ENCODE data around the gene CDC23.
"Not testable (repeated sequence)": the region's sequence is repeated elsewhere in the genome, so short reads cannot be mapped to it uniquely, and the experiment has no call there.

CDC23 gene

DNA sequence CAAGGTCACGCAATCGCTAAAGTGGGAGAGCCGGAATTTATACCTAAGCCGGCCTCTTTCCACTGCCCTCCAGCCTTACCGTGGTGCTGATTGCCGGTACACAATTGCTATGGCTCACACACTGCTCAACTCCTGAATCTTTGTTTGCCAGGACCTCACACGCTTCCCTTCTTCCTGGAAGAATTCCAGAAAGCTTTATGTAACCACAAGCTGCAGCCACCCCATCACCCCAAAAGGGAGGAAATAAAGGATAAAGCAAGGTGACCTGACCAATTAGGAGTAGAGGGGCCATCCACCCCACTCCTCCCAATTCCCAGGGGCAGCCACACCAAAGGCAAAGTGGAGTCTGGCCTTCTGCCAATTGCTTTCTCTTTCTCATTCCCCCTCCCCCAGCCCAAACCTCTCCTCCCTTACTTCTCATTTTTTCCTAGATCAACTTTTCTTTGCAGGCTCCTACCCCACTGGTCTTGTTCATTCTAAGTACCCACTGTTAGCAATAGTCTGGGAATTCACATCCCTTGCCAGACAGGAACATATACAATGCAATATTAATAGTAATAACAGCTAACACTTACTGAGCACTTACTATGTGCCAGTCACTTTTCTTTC lies 18.0 kb upstream of the CDC23 start:
- H3K9me3 Mint-ChIP-seq: peaks cover 4% of the 10 kb centered on the region
- H3K4me3 Mint-ChIP-seq: no peak overlapping the region
- ATAC-seq (no peak), DNase-seq (no peak)
- no peak overlapping the region for H3K27ac Mint-ChIP-seq
- peaks cover under 1% of the 10 kb centered on the region for H3K36me3 Mint-ChIP-seq (ENCODE audit: low read depth)
- peaks cover 17% of the 10 kb centered on the region for H3K27me3 Mint-ChIP-seq
- no peaks in the 10 kb centered on the region for H3K4me1 Mint-ChIP-seq

DNA sequence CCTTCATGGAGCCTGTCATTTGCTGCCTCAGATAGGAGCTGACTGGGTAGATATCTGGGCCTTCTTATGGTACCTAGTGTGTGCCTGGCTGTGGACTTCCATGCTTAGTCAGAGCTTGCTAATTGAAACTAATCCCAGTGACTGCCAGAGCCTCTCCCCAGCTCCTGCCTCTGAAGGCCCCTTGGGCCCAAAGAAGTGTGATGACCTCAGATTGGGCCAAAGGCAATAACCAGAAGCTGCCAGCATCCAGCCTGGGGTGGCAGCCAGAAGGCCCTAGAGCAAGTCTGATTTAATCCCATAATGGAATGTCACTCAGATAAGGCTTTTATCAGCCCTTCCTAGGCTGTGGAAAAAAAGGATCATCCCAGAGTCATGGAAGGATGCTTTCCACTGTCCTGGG lies 17.1 kb upstream of the CDC23 start:
- Mint-ChIP-seq H3K27me3 (peaks cover 16% of the 10 kb centered on the region), H3K9me3 (peaks cover 9% of the 10 kb centered on the region), H3K4me1 (no peaks in the 10 kb centered on the region), H3K27ac (no peak overlapping the region), H3K36me3 (ENCODE audit: low read depth) (peaks cover 2% of the 10 kb centered on the region), H3K4me3 (no peak overlapping the region)
- ATAC-seq: no peak
- no peak for DNase-seq

DNA sequence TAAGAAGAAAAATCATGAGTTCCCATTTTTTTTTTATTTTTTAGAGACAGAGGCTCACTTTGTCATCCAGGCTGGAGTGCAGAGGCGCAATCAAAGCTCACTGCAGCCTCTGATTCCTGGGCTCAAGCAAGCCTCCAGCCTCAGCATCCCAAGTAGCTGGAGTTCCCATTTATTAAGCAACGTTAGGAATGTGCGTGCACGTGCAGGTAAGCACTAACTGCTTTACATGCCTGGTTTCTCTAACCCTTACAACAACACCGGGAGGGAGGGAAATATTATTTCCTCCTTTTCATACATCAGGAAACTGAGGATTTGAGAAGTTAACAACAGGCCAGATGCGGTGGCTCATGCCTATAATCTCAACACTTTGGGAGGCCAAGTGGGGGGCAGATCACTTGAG lies 16.3 kb upstream of the CDC23 start:
- DNase-seq (no peak), ATAC-seq (no peak)
- Mint-ChIP-seq H3K9me3 (peaks cover 9% of the 10 kb centered on the region), H3K36me3 (ENCODE audit: low read depth) (peaks cover 2% of the 10 kb centered on the region), H3K27me3 (peaks cover 14% of the 10 kb centered on the region), H3K27ac (no peak overlapping the region), H3K4me1 (no peaks in the 10 kb centered on the region), H3K4me3 (no peak overlapping the region)

DNA sequence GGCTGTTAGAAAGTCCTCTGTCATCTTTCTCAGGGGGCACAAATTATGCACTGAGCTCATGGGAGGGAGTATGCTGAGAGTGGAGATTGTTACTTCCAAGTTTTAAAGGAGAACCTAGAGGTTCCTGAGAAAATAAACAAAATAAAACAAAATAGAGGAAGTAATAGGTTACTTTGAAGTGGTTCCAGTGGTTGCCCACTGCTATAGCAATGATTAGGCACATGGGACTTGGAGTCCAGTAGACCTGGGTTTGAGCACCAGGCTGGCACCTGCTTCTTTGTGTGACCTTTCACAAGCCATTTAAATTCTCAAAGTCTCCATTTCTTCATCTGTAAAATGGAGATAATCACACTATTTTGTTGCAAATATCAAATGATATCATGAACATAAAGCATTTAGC lies 13.8 kb upstream of the CDC23 start:
- peaks cover 2% of the 10 kb centered on the region for H3K36me3 Mint-ChIP-seq (ENCODE audit: low read depth)
- ATAC-seq: no peak
- H3K27me3 Mint-ChIP-seq: peaks cover 19% of the 10 kb centered on the region
- peaks cover 5% of the 10 kb centered on the region for H3K4me1 Mint-ChIP-seq
- H3K9me3 Mint-ChIP-seq: peaks cover 9% of the 10 kb centered on the region
- H3K4me3 Mint-ChIP-seq: no peak overlapping the region
- no peak for DNase-seq
- H3K27ac Mint-ChIP-seq: no peak overlapping the region

DNA sequence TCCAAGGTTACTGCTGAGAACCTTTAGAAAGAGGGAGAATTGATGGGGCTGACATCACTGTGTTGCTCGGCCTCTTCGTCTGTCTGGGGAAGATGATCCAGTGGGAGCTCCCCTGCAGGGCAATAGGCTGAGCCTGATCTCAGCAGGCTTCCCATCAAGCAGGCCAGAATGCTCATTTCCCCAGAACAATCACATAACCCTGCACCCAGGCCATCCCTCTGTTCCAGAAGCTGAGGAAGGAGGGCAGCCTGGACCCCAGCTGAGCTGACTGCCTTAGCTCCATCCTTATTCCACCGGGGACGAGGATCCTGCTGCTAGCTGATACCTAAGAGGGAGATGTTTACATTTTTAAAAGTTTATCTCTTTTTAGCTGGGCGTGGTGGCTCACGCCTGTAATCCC lies 11.6 kb upstream of the CDC23 start:
- Mint-ChIP-seq H3K4me1 (peaks cover 5% of the 10 kb centered on the region), H3K4me3 (no peak overlapping the region), H3K9me3 (peaks cover 9% of the 10 kb centered on the region), H3K27ac (no peak overlapping the region), H3K36me3 (ENCODE audit: low read depth) (peaks cover 2% of the 10 kb centered on the region), H3K27me3 (peaks cover 14% of the 10 kb centered on the region)
- DNase-seq: no peak
- no peak for ATAC-seq

DNA sequence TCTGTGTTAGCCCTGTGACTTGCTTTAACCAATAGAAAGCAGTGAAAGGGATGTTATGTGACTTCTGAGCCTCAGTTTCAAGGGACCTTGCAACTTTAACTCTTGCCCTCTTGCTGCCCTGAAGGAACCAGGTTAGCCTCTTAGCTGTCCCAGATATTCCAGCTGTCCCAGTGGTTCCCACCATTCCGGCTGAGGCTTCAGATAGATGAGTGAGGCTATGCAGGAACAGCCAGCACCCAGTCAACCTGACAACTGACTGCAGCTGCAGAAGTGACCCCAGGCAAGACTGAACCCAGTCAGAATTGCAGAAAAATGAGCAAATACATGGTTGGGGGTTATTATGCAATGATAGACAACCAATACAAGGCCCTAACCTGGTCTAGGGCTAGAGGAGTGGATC lies 10.4 kb upstream of the CDC23 start:
- no peak overlapping the region for H3K4me3 Mint-ChIP-seq
- H3K27me3 Mint-ChIP-seq: peaks cover 18% of the 10 kb centered on the region
- peaks cover 5% of the 10 kb centered on the region for H3K4me1 Mint-ChIP-seq
- H3K9me3 Mint-ChIP-seq: peaks cover 9% of the 10 kb centered on the region
- no peak overlapping the region for H3K27ac Mint-ChIP-seq
- DNase-seq: no peak
- no peak for ATAC-seq
- peaks cover 2% of the 10 kb centered on the region for H3K36me3 Mint-ChIP-seq (ENCODE audit: low read depth)

DNA sequence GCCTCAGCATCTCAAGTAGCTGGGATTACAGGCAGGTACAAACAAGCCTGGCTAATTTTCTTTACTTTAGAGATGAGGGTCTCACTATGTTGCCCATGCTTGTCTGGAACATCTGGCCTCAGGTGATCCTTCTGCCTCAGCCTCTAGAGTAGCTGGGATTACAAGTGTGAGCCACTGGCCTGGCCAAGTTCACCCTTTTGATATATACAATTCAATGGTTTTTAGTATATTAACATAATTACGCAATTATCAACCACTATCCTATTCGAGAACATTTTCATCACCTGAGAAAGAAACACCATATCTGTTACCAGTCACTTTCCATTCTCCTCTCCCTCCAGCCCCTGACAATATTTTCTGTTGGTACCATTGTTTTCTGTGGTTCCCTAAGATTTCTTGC lies 3.7 kb upstream of the CDC23 start:
- H3K36me3 Mint-ChIP-seq (ENCODE audit: low read depth): peaks cover 3% of the 10 kb centered on the region
- peaks cover 9% of the 10 kb centered on the region for H3K27me3 Mint-ChIP-seq
- H3K27ac Mint-ChIP-seq: no peak overlapping the region
- no peak overlapping the region for H3K4me3 Mint-ChIP-seq
- ATAC-seq: no peak
- no peaks in the 10 kb centered on the region for H3K9me3 Mint-ChIP-seq
- H3K4me1 Mint-ChIP-seq: peaks cover 16% of the 10 kb centered on the region
- DNase-seq: no peak

DNA sequence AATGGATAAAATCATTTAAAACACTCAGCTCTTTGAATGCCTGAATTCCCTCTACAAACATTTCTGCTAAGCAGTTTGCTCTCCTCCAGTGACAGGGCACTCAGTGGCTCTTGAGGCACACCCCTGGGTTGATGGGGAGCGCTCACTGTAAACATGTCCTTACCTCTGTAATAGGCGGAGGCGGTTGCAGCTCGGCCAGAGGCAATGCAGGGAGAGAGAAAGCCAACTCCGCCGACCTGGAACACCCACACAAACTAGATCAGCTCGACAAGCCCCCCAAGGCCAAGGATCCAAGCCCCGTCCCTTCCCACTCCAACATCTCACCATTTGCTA lies 329 bp downstream of the CDC23 start:
- Mint-ChIP-seq H3K4me1 (peaks cover 26% of the 10 kb centered on the region), H3K36me3 (ENCODE audit: low read depth) (peaks cover 3% of the 10 kb centered on the region), H3K9me3 (no peaks in the 10 kb centered on the region), H3K27me3 (no peaks in the 10 kb centered on the region), H3K27ac (peak overlapping the region; percentile 93), H3K4me3 (peak overlapping the region; percentile 97)
- ATAC-seq (peak; percentile 30), DNase-seq (no peak)

DNA sequence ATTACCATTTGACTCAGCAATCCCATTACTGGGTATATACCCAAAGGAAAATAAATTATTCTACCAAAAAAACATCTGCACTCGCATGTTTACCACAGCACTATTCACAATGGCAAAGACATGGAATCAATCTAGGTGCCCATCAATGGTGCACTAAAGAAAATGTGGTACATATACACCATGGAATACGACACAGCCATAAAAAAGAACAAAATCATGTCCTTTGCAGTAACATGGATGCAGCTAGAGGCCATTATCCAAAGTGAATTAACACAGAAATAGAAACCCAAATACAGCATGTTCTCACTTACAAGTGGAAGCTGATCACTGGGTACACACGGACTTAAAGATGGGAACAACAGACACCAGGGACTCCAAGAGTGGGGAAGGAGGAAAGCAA lies 2.1 kb downstream of the CDC23 start:
- ATAC-seq (no peak), DNase-seq (no peak)
- H3K27ac Mint-ChIP-seq: no peak overlapping the region
- H3K4me1 Mint-ChIP-seq: peaks cover 26% of the 10 kb centered on the region
- no peaks in the 10 kb centered on the region for H3K9me3 Mint-ChIP-seq
- H3K36me3 Mint-ChIP-seq (ENCODE audit: low read depth): peaks cover 3% of the 10 kb centered on the region
- no peaks in the 10 kb centered on the region for H3K27me3 Mint-ChIP-seq
- peak overlapping the region; percentile 9 for H3K4me3 Mint-ChIP-seq

DNA sequence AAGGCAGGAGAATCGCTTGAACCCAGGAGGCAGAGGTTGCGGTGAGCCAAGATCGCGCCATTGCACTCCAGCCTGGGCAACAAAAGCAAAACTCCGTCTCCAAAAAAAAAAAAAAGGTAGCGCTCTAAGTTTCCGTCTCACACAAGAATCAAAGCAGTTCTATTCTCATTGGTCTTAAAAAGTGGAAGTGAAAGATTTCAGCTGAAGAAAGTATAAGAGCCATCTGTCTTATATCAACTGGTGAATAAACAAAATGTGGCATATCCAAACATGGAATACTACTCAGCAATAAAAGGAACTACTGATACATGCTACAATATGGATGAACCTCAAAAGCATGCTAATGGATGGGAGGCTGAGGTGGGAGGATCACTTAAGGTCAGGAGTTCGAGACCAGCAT lies 19.3 kb downstream of the CDC23 start:
- H3K4me3 Mint-ChIP-seq: not testable (repeated sequence)

DNA sequence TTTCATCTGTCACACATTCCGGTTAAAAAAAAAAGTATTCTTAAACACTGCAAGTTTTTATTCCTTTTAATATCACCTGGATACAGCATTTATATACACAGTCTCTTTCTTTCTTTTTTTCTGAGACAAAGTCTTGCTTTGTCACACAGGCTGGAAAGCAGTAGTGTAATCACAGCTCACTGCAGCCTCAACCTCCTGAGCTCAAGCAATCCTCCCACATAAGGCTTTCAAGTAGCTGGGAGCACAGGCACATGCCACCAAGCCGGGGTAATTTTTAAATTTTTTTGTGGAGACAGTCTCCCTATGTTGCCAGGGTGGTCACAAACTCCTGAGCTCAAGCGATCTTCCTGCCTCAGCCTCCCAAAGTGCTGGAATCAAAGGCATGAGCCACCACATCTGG lies 20.3 kb downstream of the CDC23 start:
- peaks cover 40% of the 10 kb centered on the region for H3K36me3 Mint-ChIP-seq (ENCODE audit: low read depth)
- H3K4me3 Mint-ChIP-seq: no peak overlapping the region
- no peak for DNase-seq
- H3K27ac Mint-ChIP-seq: no peak overlapping the region
- H3K9me3 Mint-ChIP-seq: no peaks in the 10 kb centered on the region
- H3K27me3 Mint-ChIP-seq: no peaks in the 10 kb centered on the region
- ATAC-seq: no peak
- H3K4me1 Mint-ChIP-seq: no peaks in the 10 kb centered on the region

More for the DNA sequence above, 19.3 kb downstream of the CDC23 start:
- not testable (repeated sequence) for H3K27ac Mint-ChIP-seq, DNase-seq, H3K4me1 Mint-ChIP-seq, ATAC-seq, H3K9me3 Mint-ChIP-seq, H3K27me3 Mint-ChIP-seq
- peaks cover 35% of the 10 kb centered on the region for H3K36me3 Mint-ChIP-seq (ENCODE audit: low read depth)

DNA sequence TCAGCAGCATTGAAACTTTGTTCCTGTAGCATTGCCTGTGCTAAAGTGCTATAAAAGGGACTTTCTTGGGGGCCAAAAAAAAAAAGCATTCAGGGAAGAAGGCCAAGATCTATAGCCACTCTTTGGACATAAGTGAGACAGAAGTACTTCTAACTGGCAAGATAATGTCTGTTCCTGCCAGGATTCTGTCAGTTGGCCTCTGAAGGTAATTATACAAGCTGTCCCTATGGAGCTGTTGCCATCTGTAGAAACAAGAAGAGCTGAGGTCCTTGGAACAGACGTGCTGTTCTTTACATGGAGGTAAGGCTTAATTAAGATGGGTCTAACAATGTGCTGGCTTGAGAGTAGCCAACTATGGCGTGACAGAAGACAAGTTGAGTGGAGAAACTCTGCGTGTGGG lies 24.5 kb downstream of the CDC23 start:
- no peaks in the 10 kb centered on the region for H3K4me1 Mint-ChIP-seq
- no peak overlapping the region for H3K4me3 Mint-ChIP-seq
- no peak overlapping the region for H3K27ac Mint-ChIP-seq
- DNase-seq (no peak), ATAC-seq (no peak)
- H3K27me3 Mint-ChIP-seq: no peaks in the 10 kb centered on the region
- H3K9me3 Mint-ChIP-seq: no peaks in the 10 kb centered on the region
- H3K36me3 Mint-ChIP-seq (ENCODE audit: low read depth): peaks cover 59% of the 10 kb centered on the region

DNA sequence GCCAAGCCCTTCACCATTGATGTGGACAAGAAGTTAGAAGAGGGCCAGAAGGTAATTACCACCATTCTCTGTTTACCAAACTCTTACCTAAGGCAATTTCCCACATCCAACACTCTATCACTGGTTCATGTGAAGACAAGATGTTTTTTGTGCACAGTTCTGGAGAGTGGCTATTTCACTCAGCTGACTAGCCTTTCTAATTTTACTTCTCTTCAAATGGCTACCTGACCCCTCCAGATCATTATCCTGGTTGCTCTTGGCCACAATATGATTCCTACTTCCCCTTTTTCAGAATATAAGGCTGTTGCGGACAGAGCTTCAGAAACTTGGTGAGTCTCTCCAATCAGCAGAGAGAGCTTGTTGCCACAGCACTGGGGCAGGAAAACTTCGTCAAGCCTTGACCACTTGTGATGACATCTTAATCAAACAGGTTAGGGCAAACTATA lies 27.1 kb downstream of the CDC23 start:
- Mint-ChIP-seq H3K36me3 (ENCODE audit: low read depth) (peaks cover 68% of the 10 kb centered on the region), H3K27me3 (no peaks in the 10 kb centered on the region), H3K4me3 (no peak overlapping the region), H3K4me1 (no peaks in the 10 kb centered on the region), H3K27ac (no peak overlapping the region), H3K9me3 (no peaks in the 10 kb centered on the region)
- DNase-seq (no peak), ATAC-seq (no peak)

DNA sequence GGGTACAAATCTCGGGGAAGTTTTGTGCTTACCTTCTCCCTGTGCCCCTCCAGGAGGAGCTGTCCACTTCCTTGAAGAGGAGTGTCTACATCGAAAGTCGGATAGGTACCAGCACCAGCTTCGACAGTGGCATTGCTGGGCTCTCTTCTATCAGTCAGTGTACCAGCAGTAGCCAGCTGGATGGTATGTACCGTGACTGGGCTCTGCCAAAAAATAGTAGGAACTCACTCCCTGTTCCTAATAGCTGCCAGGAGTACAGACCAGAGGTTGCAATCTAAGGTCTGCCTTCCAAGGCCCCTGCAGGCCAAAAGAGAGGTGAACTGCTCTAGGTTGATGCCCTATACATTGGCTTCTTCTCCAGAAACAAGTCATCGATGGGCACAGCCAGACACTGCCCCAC lies 30.3 kb downstream of the CDC23 start:
- DNase-seq (no peak), ATAC-seq (no peak)
- H3K4me1 Mint-ChIP-seq: peaks cover 5% of the 10 kb centered on the region
- H3K9me3 Mint-ChIP-seq: no peaks in the 10 kb centered on the region
- H3K27ac Mint-ChIP-seq: no peak overlapping the region
- H3K4me3 Mint-ChIP-seq: no peak overlapping the region
- peaks cover 55% of the 10 kb centered on the region for H3K36me3 Mint-ChIP-seq (ENCODE audit: low read depth)
- no peaks in the 10 kb centered on the region for H3K27me3 Mint-ChIP-seq

DNA sequence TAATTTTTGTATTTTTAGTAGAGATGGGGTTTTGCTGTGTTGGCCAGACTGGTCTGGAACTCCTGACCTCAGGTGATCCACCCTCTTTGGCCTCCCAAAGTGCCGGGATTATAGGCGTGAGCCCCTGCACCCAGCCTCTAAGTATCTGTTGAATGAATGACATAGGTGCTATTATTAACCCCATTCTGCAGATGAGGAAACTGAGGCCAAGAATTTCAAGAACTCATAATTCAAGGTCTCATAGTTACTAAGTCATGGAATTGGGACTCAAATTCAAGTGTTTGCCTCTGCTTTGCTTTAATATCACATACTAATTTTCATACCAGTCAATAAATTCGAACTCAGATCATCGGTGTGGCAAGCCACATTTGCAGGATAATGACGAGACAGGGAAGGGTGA lies 32.3 kb downstream of the CDC23 start:
- ATAC-seq (no peak), DNase-seq (no peak)
- Mint-ChIP-seq H3K36me3 (ENCODE audit: low read depth) (peaks cover 45% of the 10 kb centered on the region), H3K9me3 (no peaks in the 10 kb centered on the region), H3K4me1 (peaks cover 7% of the 10 kb centered on the region), H3K27ac (no peak overlapping the region), H3K27me3 (no peaks in the 10 kb centered on the region), H3K4me3 (no peak overlapping the region)

DNA sequence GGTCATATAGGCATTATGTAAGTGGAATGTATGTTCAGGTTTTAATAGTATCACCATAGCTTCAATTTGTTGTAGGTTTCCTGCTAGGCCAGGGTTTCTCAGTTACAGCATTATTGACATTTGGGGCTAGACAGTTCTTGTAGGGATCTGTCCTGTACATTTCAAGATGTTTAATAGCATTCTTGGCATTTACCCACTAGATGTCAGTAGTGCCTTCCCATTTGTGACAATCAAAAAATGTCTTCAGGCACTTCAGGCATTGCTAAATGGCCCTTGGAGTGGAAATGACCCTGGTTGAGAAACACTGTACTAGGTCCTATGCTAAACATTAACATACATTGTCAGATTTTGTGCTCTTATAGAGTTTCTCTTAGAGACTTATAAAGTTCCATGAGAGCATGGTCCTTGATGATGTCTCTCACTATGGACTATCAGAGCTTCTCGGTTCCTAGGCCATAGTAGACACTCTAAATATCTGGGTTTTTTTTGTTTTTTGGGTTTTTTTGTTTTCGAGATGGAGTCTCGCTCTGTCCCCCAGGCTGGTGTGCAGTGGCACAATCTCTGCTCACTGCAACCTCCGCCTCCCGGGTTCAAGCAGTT lies 32.8 kb downstream of the CDC23 start:
- Mint-ChIP-seq H3K4me1 (peaks cover 8% of the 10 kb centered on the region), H3K27ac (peak overlapping the region; percentile 17), H3K36me3 (ENCODE audit: low read depth) (peaks cover 46% of the 10 kb centered on the region), H3K9me3 (no peaks in the 10 kb centered on the region), H3K27me3 (no peaks in the 10 kb centered on the region), H3K4me3 (no peak overlapping the region)
- ATAC-seq (peak; percentile 25), DNase-seq (no peak)
